NB4 (cell line): Measurements from ENCODE around the gene SUGP2.

Experiments used
- DNase-seq: peaks from one replicate; pipeline ENCODE4 v3.0.0; 2010; ENCODE audit warnings: low read depth
- H3K4me3 ChIP-seq: one replicate; pipeline ENCODE4 v1.5.1; 2011; ENCODE audit warnings: mild to moderate bottlenecking, low read depth, low read length, moderate library complexity
- MAX ChIP-seq: IDR thresholded peaks from 2 replicates; pipeline ENCODE4 v1.6.1; 2011; ENCODE audit warnings: low read depth, low read length
- MYC ChIP-seq: IDR thresholded peaks from 2 replicates; pipeline ENCODE4 v1.6.1; 2011; ENCODE audit warnings: low read depth, low read length
- POLR2A ChIP-seq: IDR thresholded peaks from 2 replicates; pipeline ENCODE4 v1.6.1; 2011; ENCODE audit warnings: mild to moderate bottlenecking; ENCODE audit not compliant: insufficient read length; ENCODE audit errors: extremely low read depth
- TF ChIP-seq, protein P1 (sequence below): IDR thresholded peaks from one replicate; pipeline ENCODE4 v1.5.1; 2012; ENCODE audit warnings: low read depth, low read length

SUGP2 gene

GRCh38 chr19:18996351-18996750 lies 37.0 kb downstream of the SUGP2 start:
- TF ChIP-seq MAX, result no peak
- DNase-seq, result no peak

DNA sequence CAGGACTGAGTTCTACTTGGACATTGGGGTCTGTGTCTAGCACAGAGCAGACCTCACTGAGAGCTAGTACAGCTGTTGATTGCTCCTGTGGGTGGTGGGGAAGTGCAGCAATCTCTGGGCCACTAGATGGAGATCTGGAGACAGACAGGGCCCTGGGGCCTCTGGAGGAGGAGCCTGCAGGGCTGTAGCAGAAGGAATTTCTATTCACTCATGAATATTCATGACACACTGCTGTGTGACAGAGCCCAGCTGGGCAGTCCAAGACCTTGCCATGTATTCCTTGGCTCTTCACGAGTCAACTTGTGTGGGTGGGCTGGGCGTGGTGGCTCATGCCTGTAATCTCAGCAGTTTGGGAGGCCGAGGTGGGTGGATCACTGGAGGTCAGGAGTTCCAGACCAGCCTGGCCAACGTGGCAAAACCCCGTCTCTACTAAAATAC lies 37.5 kb downstream of the SUGP2 start:
- H3K4me3 ChIP-seq, result no peak overlapping the region
- no peak for TF ChIP-seq POLR2A
- TF ChIP-seq, protein P1, sequence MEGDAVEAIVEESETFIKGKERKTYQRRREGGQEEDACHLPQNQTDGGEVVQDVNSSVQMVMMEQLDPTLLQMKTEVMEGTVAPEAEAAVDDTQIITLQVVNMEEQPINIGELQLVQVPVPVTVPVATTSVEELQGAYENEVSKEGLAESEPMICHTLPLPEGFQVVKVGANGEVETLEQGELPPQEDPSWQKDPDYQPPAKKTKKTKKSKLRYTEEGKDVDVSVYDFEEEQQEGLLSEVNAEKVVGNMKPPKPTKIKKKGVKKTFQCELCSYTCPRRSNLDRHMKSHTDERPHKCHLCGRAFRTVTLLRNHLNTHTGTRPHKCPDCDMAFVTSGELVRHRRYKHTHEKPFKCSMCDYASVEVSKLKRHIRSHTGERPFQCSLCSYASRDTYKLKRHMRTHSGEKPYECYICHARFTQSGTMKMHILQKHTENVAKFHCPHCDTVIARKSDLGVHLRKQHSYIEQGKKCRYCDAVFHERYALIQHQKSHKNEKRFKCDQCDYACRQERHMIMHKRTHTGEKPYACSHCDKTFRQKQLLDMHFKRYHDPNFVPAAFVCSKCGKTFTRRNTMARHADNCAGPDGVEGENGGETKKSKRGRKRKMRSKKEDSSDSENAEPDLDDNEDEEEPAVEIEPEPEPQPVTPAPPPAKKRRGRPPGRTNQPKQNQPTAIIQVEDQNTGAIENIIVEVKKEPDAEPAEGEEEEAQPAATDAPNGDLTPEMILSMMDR, result peak; percentile 65
- DNase-seq, result peak; percentile 72

More at GRCh38 chr19:18996351-18996750, 37.0 kb downstream of the SUGP2 start:
- H3K4me3 ChIP-seq, result no peak overlapping the region

DNA sequence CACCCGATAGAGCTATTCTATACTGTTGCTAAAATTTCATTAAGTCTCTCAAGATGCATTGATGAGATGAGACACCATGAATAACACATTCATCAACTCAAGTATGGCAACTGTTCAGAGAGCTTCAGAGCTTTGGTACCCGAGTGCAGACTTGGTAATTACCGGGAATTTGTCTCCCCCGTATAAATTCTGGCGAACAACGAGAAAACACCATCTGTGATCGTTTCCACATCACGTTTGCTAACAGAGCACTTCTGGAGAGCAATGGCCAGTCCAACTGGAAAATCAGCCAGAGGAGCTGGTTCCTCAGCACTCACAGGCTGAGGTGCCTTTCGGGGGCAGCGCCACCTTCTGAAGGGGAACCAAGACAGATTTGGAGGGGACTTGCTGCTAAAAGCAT lies 40.2 kb downstream of the SUGP2 start:
- H3K4me3 ChIP-seq, result no peak overlapping the region
- TF ChIP-seq, protein P1, result no peak
- TF ChIP-seq MAX (no peak), POLR2A (no peak), MYC (no peak)
- DNase-seq, result no peak

DNA sequence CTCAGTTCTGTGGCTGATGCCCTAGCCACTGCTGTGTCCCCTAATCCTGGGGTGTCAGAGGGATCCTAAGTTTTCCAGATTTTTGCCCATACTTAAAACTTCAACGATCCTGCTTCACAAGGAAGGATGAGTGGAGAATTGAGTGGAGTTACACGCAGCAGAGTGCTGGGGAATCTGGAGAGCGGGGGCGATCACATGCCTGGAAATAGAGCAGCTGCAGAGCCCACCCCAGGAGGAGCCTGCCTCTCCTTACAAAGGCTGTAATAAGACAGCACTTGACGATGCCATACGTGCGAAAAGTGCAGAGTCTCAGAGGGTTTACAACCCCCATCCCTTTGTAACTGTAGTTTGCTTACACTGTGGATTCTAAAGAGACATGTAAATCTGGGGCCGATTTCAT lies 40.6 kb downstream of the SUGP2 start:
- no peak overlapping the region for H3K4me3 ChIP-seq
- no peak for TF ChIP-seq MAX
- no peak for DNase-seq

GRCh38 chr19:18991468-18991867 lies 41.8 kb downstream of the SUGP2 start:
- no peak for DNase-seq
- TF ChIP-seq, protein P1, result no peak
- TF ChIP-seq MAX (no peak), POLR2A (no peak), MYC (no peak)
- no peak overlapping the region for H3K4me3 ChIP-seq

DNA sequence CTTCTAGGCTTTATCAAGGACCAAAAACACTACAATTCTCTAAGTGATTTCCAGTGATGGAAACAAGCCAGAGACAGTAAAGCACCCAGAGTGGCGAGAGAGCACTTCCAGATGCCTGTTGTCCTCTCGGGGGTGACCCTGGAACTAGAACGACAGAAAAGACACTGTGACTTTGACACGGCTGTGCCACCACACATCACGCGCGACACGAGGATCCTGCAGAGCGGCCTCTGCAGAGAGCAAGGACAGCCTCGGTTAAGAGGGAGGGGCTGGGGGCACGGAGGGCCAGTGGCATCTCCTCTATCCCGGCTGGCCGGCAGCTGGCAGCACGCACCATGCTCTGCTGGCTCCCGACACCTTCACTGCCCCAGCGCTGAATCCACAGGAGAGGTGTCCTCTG lies 42.3 kb downstream of the SUGP2 start:
- TF ChIP-seq MYC, result no peak
- no peak for TF ChIP-seq MAX
- TF ChIP-seq POLR2A, result no peak
- TF ChIP-seq, protein P1, result no peak

DNA sequence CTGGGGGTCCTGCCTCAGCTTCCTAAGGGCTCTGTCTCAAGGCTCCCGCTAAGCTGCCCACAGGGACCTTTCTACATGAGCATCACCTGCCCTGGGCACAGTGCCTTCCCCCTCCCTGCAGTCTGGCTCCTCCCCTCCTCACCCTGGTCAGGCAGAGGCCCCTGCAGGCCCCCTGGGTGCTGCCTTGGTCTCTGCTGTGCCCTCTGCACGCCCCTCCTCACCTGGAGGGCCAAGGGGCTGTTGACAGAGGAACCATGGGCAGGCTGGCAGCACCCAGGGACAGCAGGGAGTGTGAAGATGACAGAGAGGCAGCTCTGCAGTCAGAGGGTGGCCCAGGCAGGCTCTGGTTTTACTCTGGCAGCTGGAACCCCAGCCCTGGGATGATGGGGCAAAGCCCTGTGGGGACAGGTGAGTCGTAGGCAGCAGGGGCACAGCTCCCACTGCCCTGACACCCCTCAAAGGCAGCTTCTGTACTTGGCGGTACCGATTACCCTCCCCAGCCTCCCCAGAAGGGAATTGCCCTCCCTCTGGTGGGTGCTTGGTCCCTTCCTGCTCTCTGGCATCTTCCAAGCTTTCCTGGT lies 43.1 kb downstream of the SUGP2 start:
- no peak overlapping the region for H3K4me3 ChIP-seq
- TF ChIP-seq, protein P1, result no peak
- TF ChIP-seq POLR2A (no peak), MAX (no peak), MYC (no peak)
- DNase-seq, result no peak

More for the DNA sequence above, 42.3 kb downstream of the SUGP2 start:
- no peak overlapping the region for H3K4me3 ChIP-seq
- DNase-seq, result no peak
